ENCODE data around the gene STAB1.

The STAB1 gene

DNA sequence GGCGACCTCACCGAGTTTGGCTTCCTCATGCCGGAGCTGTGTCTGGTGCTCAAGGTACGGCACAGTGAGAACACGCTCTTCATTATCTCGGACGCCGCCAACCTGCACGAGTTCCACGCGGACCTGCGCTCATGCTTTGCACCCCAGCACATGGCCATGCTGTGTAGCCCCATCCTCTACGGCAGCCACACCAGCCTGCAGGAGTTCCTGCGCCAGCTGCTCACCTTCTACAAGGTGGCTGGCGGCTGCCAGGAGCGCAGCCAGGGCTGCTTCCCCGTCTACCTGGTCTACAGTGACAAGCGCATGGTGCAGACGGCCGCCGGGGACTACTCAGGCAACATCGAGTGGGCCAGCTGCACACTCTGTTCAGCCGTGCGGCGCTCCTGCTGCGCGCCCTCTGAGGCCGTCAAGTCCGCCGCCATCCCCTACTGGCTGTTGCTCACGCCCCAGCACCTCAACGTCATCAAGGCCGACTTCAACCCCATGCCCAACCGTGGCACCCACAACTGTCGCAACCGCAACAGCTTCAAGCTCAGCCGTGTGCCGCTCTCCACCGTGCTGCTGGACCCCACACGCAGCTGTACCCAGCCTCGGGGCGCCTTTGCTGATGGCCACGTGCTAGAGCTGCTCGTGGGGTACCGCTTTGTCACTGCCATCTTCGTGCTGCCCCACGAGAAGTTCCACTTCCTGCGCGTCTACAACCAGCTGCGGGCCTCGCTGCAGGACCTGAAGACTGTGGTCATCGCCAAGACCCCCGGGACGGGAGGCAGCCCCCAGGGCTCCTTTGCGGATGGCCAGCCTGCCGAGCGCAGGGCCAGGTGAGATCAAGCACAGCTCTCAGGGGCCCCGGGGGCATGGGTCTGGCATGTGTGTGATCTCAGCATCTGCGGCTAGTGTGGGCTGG, 7.1 kb upstream of the STAB1 start (continued):
- TF ChIP-seq, protein P1, sequence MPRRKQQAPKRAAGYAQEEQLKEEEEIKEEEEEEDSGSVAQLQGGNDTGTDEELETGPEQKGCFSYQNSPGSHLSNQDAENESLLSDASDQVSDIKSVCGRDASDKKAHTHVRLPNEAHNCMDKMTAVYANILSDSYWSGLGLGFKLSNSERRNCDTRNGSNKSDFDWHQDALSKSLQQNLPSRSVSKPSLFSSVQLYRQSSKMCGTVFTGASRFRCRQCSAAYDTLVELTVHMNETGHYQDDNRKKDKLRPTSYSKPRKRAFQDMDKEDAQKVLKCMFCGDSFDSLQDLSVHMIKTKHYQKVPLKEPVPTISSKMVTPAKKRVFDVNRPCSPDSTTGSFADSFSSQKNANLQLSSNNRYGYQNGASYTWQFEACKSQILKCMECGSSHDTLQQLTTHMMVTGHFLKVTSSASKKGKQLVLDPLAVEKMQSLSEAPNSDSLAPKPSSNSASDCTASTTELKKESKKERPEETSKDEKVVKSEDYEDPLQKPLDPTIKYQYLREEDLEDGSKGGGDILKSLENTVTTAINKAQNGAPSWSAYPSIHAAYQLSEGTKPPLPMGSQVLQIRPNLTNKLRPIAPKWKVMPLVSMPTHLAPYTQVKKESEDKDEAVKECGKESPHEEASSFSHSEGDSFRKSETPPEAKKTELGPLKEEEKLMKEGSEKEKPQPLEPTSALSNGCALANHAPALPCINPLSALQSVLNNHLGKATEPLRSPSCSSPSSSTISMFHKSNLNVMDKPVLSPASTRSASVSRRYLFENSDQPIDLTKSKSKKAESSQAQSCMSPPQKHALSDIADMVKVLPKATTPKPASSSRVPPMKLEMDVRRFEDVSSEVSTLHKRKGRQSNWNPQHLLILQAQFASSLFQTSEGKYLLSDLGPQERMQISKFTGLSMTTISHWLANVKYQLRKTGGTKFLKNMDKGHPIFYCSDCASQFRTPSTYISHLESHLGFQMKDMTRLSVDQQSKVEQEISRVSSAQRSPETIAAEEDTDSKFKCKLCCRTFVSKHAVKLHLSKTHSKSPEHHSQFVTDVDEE (CRISPR knock-in tag; IDR thresholded peaks at IDR 0.05), result no peak
- TF ChIP-seq ZFP30 (CRISPR knock-in tag; IDR thresholded peaks at IDR 0.05) (no peak), ZNF565 (CRISPR knock-in tag; conservative IDR thresholded peaks at IDR 0.05; ENCODE audit: low read depth) (no peak), PPARA (CRISPR knock-in tag; IDR thresholded peaks at IDR 0.05; ENCODE audit: borderline replicate concordance) (no peak), TOX (CRISPR knock-in tag; IDR thresholded peaks at IDR 0.05; ENCODE audit: borderline replicate concordance) (no peak)
- TF ChIP-seq, protein P2, sequence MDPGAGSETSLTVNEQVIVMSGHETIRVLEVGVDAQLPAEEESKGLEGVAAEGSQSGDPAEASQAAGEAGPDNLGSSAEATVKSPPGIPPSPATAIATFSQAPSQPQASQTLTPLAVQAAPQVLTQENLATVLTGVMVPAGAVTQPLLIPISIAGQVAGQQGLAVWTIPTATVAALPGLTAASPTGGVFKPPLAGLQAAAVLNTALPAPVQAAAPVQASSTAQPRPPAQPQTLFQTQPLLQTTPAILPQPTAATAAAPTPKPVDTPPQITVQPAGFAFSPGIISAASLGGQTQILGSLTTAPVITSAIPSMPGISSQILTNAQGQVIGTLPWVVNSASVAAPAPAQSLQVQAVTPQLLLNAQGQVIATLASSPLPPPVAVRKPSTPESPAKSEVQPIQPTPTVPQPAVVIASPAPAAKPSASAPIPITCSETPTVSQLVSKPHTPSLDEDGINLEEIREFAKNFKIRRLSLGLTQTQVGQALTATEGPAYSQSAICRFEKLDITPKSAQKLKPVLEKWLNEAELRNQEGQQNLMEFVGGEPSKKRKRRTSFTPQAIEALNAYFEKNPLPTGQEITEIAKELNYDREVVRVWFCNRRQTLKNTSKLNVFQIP (CRISPR knock-in tag; IDR thresholded peaks at IDR 0.05; ENCODE audit: borderline replicate concordance, low read depth), result no peak
- TF ChIP-seq, protein P3, sequence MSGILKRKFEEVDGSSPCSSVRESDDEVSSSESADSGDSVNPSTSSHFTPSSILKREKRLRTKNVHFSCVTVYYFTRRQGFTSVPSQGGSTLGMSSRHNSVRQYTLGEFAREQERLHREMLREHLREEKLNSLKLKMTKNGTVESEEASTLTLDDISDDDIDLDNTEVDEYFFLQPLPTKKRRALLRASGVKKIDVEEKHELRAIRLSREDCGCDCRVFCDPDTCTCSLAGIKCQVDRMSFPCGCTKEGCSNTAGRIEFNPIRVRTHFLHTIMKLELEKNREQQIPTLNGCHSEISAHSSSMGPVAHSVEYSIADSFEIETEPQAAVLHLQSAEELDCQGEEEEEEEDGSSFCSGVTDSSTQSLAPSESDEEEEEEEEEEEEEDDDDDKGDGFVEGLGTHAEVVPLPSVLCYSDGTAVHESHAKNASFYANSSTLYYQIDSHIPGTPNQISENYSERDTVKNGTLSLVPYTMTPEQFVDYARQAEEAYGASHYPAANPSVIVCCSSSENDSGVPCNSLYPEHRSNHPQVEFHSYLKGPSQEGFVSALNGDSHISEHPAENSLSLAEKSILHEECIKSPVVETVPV (CRISPR knock-in tag; IDR thresholded peaks at IDR 0.05), result no peak

DNA sequence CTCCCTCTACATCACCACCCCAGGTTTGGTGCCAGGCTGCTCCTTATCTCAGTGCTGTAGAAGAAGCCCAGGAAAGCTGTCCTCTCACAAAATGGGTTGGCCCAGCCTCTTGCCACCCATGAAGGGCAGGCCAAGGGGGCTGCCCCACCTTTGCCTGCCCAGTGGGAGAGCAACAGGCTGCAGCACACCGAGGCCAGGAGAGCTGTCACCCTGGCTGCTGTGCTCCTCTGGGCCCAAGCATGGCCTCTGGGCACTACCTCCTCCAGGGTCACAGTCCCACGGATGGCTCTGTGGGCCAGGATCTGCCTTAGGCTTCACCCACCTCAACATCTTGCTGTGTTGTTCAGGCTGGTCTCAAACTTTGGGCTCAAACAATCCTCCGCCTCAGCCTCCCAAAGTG, 6.4 kb upstream of the STAB1 start:
- no peak for ATAC-seq
- TF ChIP-seq, protein P3 (CRISPR knock-in tag; IDR thresholded peaks at IDR 0.05), result no peak
- no peak for TF ChIP-seq ZNF70 (CRISPR knock-in tag; IDR thresholded peaks at IDR 0.05)
- TF ChIP-seq SNAI2 (CRISPR knock-in tag; IDR thresholded peaks at IDR 0.05), result no peak

DNA sequence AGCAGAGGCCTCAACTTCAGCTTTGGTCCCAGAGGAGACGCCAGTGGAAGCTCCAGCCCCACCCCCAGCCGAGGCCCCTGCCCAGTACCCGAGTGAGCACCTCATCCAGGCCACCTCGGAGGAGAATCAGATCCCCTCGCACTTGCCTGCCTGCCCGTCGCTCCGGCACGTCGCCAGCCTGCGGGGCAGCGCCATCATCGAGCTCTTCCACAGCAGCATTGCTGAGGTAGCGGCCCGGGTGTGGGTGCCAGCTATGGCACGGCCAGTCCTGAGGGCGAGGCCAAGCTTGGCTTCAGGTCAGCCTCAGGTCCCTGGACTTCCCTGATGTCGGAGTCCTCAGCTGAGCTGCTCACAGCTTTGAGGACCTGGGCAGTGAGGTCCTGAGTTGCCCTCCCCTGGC, 5.7 kb upstream of the STAB1 start:
- no peak for TF ChIP-seq BACH2 (CRISPR knock-in tag; IDR thresholded peaks at IDR 0.05; ENCODE audit: borderline replicate concordance)
- TF ChIP-seq ZNF8 (CRISPR knock-in tag; IDR thresholded peaks at IDR 0.05), result no peak
- no peak for TF ChIP-seq ZFP30 (CRISPR knock-in tag; IDR thresholded peaks at IDR 0.05)
- TF ChIP-seq RARB (CRISPR knock-in tag; IDR thresholded peaks at IDR 0.05), result no peak
- no peak for TF ChIP-seq TOX (CRISPR knock-in tag; IDR thresholded peaks at IDR 0.05; ENCODE audit: borderline replicate concordance)
- TF ChIP-seq, protein P4, sequence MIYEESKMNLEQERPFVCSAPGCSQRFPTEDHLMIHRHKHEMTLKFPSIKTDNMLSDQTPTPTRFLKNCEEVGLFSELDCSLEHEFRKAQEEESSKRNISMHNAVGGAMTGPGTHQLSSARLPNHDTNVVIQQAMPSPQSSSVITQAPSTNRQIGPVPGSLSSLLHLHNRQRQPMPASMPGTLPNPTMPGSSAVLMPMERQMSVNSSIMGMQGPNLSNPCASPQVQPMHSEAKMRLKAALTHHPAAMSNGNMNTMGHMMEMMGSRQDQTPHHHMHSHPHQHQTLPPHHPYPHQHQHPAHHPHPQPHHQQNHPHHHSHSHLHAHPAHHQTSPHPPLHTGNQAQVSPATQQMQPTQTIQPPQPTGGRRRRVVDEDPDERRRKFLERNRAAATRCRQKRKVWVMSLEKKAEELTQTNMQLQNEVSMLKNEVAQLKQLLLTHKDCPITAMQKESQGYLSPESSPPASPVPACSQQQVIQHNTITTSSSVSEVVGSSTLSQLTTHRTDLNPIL (CRISPR knock-in tag; IDR thresholded peaks at IDR 0.05; ENCODE audit: low read depth), result no peak
- no peak for TF ChIP-seq OSR1 (CRISPR knock-in tag; IDR thresholded peaks at IDR 0.05)
- TF ChIP-seq CSDC2 (CRISPR knock-in tag; IDR thresholded peaks at IDR 0.05), result no peak
- no peak for TF ChIP-seq ARNTL (CRISPR knock-in tag; IDR thresholded peaks at IDR 0.05; ENCODE audit: borderline replicate concordance, low read depth)
- TF ChIP-seq, protein P5, sequence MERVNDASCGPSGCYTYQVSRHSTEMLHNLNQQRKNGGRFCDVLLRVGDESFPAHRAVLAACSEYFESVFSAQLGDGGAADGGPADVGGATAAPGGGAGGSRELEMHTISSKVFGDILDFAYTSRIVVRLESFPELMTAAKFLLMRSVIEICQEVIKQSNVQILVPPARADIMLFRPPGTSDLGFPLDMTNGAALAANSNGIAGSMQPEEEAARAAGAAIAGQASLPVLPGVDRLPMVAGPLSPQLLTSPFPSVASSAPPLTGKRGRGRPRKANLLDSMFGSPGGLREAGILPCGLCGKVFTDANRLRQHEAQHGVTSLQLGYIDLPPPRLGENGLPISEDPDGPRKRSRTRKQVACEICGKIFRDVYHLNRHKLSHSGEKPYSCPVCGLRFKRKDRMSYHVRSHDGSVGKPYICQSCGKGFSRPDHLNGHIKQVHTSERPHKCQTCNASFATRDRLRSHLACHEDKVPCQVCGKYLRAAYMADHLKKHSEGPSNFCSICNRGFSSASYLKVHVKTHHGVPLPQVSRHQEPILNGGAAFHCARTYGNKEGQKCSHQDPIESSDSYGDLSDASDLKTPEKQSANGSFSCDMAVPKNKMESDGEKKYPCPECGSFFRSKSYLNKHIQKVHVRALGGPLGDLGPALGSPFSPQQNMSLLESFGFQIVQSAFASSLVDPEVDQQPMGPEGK (CRISPR knock-in tag; IDR thresholded peaks at IDR 0.05; ENCODE audit: borderline replicate concordance), result no peak
- ATAC-seq, result no peak
